ENCODE data around the gene ADIRF. TPM values are rescaled to one million over a fixed set of nuclear protein-coding genes. Genes with fewer than 3 reads are reported as not detected.
"Not testable (repeated sequence)": the region's sequence is repeated elsewhere in the genome, so short reads cannot be mapped to it uniquely, and the experiment has no call there.

ADIRF gene
- total RNA-seq, 1 experiment from 2014 or later: 1.6 TPM

DNA sequence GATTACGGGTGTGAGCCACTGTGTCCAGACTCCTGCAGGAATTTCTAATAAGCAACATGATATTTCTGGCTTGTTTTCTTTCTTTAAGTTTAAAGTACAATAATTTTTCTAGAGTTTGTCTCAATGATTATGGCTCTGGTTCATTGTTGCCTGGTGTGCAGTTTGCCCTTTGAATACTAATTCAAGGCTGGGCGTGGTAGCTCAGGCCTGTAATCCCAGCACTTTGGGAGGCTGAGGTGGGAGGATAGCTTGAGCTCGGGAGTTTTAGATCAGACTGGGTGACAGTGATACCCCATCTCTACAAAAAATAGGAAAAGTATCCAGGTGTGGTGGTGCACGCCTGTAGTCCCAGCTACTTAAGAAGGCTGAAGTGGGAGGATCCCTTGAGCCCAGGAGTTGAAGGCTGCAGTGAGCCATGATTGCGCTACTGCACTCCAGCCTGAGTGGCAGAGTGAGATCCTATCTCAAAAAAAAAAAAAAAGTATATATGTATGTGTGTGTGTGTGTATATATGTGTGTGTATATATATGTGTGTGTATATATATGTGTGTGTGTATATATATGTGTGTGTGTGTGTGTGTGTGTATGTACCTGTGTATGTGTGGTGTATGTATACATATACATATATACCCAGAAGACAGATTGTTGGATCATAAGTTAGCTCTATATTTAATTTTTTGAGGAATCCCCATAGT lies 8.2 kb downstream of the ADIRF start:
- no peak for DNase-seq (ENCODE audit: low spot score)

DNA sequence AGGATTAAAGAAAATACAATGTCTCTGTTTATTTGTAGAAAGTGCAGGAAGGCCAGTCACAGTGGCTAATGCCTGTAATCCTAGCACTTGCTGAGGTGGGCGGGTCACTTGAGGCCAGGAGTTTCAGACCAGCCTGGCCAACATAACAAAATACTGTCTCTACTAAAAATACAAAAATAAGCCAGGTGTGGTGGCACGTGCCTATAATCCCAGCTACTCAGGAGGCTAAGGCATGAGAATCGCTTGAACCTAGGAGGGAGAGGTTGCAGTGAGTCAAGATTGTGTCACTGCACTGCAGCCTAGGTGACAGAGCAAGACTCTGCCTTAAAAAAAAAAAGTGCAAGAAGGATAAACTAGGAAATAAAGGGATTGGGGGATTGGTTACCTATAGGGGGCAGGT lies 10.2 kb downstream of the ADIRF start:
- DNase-seq (ENCODE audit: low spot score): not testable (repeated sequence)

DNA sequence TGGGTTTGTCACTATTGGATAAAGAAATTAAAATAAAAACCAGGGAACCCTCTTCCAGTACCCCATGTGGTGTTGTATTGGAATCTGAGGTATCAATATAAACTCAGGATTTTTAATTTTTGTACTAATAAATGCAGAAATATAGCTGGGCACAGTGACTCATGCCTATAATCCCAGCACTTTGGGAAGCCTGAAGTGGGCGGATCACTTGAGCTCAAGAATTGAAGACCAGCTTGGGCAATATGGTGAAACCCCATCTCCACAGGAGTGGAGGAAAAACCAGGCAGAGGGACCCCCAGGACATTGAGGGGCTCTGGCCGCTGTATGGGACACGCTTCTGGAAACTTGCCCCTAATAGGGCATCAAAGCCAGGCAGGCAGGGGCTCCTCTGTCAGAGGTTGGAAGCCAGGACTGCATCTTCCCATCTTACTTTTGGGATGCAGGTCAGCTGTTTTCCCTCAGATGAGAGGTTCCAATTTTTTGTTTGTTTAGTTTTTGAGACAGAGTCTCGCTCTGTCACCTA lies 11.1 kb downstream of the ADIRF start:
- no peak for DNase-seq (ENCODE audit: low spot score)

DNA sequence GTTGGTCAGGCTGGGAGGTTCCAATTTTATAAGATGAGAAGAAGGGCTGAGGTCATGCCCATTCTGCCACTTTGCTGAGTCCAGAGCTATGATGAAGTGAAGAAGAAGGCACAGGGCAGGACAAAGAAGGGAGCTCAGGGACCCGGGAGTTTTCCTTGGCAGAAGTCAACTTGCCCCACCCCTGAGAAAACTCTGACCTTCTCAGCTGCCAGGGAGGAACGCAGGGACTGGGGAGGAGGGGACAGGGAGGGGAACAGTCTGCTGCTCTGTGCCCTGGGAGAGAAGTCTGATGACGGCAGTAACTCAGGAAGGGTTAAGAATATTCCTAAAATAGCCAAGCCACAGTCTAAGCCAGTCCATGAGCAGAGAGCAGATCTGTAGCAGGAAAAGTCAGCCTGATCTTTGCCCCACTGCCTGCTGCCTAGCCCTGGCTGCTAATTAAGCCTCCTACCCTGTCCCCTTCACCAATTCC lies 11.7 kb downstream of the ADIRF start:
- DNase-seq (ENCODE audit: low spot score): no peak

DNA sequence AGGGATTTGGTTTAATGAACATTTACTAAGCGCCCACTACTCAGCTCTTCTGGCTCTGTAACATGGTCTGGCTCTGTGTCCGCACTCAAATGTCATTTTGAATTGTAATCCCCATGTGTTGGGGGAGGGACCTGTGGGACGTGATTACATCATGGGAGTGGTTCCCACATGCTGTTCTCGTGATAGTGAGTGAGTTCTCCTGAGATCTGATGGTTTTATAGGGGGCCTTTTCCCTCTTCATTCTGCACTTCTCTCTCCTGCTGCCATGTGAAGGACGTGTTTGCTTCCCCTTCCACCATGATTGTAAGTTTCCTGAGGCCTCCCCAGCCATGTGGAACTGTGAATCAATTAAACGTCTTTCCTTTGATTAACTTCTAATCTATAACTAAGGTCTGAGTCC lies 12.7 kb downstream of the ADIRF start:
- DNase-seq (ENCODE audit: low spot score): not testable (repeated sequence)

DNA sequence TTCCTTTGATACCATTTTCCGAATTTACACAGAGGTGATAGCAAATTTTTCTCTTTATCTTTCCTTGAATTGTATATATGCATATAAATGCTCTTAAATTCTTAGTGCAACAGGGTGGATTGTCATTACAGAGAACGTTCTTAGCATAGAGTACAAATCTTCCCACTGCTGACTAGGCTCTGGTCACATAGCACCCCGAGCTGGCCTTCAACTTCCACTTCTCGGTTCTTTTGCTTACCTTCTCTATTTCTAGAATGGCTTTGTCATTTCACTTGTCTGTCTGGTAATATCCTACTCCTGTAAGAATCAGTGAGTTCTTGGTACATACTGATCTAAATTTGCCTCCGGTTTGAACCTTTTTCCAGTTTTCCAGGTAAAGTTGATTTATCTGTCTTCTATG lies 13.4 kb downstream of the ADIRF start:
- no peak for DNase-seq (ENCODE audit: low spot score)

DNA sequence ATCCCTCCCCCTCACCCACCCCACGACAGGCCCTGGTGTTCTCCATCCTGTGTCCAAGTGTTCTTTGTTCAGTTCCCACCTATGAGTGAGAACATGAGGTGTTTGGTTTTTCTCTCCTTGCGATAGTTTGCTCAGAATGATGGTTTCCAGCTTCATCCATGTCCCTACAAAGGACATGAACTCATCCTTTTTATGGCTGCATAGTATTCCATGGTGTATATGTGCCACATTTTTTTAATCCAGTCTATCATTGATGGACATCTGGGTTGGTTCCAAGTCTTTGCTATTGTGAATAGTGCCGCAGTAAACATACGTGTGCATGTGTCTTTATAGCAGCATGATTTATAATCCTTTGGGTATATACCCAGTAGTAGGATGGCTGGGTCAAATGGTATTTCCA lies 16.2 kb downstream of the ADIRF start:
- not testable (repeated sequence) for DNase-seq (ENCODE audit: low spot score)

DNA sequence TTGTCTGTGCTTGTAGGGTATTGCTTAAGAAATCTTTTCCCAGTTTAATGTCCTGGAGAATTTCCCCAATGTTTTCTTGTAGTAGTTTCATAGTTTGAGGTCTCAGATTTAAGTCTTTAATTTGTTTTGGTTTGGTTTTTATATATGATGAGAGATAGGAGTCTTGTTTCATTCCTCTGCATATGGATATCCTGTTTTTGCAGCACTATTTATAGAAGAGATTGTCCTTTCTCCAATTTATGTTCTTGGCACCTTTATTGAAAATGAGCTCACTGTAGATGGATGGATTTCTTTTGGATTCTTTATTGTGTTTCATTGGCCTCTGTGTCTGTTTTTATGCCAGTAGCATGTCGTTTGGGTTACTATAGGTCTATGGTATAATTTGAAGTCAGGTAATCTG lies 20.2 kb downstream of the ADIRF start:
- DNase-seq (ENCODE audit: low spot score): no peak

DNA sequence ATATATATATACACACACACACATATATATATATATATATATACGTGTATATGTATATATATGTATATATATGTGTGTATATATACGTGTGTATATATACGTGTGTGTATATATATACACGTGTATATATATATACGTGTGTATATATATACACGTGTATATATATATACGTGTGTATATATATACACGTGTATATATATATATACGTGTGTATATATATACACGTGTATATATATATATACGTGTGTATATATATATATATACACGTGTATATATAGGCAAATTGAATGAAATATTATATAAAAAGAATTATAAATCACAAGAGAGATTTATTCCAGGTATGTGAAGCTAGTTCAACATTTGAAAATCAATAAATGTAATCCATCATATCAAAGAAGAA lies 23.1 kb downstream of the ADIRF start:
- DNase-seq (ENCODE audit: low spot score): not testable (repeated sequence)

DNA sequence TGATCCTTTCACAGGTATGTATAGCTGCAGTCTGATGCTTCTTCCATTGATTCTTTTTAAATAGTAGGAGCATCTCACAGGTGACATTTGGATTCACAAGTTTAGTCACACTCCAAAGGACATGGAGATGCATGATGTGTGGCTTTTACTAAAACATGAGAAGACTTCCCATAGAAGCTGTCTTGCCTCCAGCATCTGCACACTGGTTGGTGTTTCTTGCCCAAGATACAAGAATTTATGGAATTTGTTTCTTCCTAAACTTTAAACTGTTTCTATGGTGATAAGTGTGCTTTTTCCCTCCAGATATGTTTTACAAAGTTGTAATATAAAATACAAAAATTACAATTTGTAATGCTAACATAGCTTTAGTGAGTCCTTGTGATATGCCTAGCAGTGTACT lies 24.2 kb downstream of the ADIRF start:
- no peak for DNase-seq (ENCODE audit: low spot score)

DNA sequence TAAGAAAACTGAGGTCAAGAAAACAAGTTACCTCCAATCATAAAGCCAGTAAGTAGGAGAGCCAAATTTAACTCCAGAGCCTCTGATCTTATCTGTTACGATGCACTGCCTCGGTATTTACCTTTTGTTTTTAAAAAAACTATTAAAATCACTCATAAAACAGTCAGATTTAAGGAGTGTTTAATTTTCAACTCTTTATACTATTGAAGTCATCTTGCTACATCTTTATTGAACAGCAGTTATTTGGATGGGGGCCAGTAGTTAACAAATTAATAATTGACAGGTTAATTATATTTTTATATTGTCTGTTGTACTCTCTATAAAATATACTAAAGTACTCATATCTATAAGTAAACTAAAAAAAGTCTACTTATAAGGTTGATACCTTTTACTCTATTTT lies 24.6 kb downstream of the ADIRF start:
- peak; percentile 21 for DNase-seq (ENCODE audit: low spot score)

DNA sequence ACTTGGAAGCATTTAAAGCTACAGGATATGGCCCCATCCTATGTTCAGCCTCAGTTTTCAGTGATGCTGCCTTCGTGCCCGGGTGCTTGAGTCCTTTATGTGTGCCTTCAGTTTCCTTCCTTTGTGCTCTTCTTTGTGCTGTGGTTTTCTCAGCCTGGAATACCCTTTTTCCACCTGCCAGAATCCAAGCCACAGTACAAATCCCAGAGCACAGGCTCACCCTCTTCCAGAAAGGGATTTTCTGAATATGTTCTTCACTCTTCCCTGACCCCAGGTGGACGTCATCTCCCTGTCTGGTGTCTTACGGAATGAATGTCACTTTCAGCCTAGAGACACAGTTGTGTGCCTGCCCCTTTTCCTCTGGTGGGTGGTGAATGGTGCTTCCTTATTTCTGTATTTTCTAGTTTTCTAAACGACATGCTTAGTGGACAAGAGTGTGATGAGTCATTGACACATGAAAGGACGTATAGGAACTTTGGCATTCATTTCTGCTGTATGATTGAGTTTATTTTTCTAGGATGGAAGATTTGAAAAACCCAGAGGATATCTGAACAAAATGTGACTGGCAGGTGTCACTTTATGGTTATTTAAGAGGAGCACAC lies 31.6 kb downstream of the ADIRF start:
- DNase-seq (ENCODE audit: low spot score): not testable (repeated sequence)

DNA sequence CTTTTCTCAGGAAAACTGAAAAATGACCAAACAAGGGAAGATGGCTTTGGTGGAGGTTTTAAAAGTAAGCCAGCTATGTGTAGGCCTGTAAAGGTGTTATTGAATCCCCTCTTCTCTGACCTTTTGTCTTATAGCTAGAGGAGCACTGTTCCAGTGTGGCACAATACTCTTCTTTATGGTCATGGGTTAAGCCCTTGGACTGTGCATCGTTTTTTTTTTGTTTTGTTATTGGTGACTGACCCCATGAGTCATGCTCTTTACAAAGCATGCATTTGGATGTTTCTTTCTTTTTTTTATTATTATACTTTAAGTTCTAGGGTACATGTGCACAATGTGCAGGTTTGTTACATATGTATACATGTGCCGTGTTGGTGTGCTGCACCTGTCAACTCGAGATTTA lies 32.2 kb downstream of the ADIRF start:
- DNase-seq (ENCODE audit: low spot score): no peak

DNA sequence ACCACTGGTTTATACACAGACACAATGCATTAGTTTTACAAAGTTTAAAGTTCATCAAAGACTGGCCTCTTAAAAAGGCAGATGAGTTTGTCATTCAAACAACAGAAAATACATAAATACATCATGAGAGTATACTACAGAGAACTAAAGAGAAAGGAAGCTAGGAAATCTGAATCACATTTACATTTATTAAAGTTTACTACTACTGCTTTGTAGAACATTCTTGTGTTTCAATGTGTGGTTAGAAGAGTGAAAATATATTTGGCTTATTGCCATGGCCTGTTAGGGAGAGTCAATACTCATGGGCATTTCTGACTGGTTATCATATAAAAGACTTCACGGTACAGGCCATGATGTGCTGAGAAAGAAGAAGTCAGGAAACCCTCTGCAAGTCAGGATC lies 38.8 kb downstream of the ADIRF start:
- not testable (repeated sequence) for DNase-seq (ENCODE audit: low spot score)

DNA sequence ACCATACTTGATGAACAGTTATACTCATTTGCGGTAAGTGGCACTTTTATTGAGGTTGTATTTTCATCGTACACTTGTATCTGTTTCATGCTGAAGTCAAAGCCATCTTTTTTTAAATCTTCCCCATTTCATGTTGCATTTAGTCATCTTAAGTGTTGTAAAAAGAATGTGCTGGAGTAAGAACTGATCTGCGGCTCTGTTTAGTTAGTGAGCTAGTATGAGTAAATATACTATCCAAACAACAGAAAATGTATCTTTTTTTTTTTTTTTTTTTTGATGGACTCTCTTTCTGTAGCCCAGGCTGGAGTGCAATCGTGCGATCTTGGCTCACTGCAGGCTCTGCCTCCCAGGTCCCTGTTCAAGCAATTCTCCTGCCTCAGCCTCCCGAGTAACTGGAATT lies 39.4 kb downstream of the ADIRF start:
- not testable (repeated sequence) for DNase-seq (ENCODE audit: low spot score)

DNA sequence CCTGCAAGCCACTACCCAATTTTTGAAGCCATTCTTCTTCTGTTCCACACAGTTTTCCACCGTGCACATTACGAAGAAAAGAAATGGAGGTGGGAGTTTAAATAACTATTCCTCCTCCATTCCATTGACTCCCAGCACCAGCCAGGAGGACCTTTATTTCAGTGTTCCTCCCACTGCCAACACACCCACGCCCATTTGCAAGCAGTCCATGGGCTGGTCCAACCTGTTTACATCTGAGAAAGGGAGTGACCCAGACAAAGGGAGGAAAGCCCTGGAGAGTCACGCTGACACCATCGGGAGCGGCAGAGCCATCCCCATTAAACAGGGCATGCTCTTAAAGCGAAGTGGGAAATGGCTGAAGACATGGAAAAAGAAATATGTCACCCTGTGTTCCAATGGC lies 40.0 kb downstream of the ADIRF start:
- DNase-seq (ENCODE audit: low spot score): peak; percentile 4

DNA sequence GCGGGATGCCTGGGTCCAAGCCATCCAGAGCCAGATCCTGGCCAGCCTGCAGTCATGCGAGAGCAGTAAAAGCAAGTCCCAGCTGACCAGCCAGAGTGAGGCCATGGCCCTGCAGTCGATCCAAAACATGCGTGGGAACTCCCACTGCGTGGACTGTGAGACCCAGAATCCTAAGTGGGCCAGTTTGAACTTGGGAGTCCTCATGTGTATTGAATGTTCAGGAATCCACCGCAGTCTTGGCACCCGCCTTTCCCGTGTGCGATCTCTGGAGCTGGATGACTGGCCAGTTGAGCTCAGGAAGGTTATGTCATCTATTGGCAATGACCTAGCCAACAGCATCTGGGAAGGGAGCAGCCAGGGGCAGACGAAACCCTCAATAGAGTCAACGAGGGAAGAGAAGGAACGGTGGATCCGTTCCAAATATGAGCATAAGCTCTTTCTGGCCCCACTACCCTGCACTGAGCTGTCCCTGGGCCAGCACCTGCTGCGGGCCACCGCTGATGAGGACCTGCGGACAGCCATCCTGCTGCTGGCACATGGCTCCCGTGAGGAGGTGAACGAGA lies 40.9 kb downstream of the ADIRF start:
- DNase-seq (ENCODE audit: low spot score): not testable (repeated sequence)

DNA sequence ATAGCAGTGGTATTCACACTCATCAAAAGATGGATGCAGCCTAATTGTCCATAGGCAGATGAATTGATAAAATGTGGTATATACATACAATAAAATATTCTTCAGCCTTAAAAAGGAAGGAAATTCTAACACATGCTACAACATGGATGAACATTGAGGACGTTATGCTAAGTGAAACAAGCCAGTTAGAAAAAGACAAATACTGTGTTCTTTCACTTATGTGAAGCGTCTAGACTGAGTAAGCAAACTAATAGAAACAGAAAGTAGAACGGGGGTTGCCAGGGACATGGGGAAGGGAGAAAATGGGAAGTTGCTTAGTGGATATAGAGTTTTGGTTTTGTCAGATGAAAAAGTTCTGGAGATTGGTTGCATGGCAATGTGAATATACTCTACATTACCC lies 45.2 kb downstream of the ADIRF start:
- DNase-seq (ENCODE audit: low spot score): not testable (repeated sequence)

DNA sequence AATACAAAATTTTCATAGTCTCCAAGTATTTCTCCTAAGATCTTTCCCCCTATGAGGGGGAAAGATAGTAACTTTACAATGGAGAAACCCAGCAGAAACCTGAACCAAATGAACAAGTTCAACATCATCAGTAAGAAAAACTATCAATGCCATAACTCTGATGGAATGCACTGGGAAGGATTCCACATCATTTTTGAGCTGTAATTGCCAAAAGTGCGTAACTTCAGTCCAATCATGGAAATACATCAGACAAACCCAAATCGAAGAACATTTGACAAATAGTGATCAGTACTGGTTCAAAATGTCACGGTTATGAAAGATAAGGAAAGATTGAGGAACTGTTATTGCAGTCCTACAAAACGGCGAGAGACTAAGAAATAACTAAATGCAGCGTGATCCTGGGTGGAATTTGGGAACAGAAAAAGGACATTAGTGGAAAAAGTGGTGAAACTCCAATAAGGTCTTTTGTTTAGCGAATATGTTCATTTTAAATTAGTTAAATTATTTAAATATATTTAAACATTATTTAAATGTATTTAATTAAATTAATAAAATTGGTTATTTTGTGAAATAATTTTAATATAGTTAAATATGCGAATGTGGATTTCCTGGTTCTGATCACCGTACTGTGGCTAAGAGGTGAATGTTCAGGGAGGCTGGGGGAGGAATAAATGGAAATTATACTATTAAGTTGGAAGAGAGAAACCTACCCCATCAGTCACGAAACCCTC lies 46.9 kb downstream of the ADIRF start:
- not testable (repeated sequence) for DNase-seq (ENCODE audit: low spot score)

DNA sequence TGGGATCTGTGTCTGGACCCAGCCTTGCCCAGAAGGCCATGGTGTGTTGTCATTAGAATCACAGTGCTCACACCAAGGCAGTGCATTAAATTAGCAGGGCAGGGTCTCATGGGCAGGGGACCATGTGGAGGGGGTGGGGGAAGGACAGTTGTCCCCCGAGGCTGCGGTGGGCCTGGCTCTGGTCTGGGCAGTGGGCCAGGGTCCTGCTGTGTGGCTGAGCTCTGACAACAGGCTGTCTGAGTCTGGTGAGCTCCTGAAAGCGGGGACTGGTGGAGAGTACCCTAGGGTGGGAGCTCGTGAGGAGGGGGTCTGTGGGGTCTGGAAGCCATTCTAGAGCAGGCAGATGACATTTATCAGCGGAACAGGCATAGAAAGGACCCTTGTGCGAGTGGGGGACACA lies 49.8 kb downstream of the ADIRF start:
- DNase-seq (ENCODE audit: low spot score): not testable (repeated sequence)

DNA sequence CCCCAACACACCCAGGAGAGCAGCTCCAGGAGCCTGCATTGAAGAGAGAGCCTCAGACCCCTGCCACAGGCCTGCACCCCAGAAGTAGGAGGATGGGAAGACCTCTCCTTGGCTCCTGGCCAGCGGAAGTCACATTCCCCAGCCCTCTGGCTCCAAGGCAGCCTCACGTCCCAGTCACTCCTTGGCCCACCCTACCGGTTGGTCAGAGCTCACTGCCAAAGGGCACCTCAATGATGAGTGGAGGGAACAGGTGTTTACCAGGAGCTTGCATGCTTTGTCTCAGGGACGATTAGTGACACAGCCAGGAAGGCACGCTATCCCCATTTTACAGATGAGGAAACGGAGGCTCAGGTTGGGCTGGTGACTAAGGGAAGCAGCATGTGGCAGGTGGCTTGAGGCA lies 50.8 kb downstream of the ADIRF start:
- DNase-seq (ENCODE audit: low spot score): not testable (repeated sequence)

DNA sequence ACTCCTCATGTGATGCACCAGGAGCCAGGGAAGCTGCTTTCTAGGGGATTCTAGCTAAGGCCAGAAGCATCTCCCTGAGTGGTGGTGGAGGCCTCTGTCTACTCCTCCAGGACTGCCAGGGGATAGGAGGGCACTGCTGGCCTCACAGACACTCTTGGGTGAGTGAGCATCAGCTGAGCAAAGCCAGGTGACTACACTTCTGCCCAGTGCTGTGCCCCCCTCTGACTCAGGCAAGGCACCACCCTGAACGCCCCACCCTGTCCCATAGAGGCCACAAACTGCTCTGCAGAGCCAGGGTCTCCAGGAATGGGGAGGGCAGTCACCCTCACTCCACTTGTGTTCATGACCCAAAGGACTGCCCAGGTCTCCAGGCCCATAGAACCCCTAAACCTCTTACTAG lies 51.2 kb downstream of the ADIRF start:
- peak; percentile 31 for DNase-seq (ENCODE audit: low spot score)

Data from HT-29 (cell line).